HuH-7 (cell line): ENCODE results near the gene SCAMP2.
"Not testable (repeated sequence)": the region's sequence is repeated elsewhere in the genome, so short reads cannot be mapped to it uniquely, and the experiment has no call there.

Experiments
- DNase-seq: peaks from one replicate; pipeline ENCODE4 v3.0.0; 2011; ENCODE audit warnings: low spot score

SCAMP2 gene

GRCh38 chr15:74889883-74890664, 16.9 kb upstream of the SCAMP2 start, which contains the start of gene MPI:
TSS of gene MPI (plus strand) at chr15:74890042. CDS start at chr15:74890074, 32 bp downstream.
- DNase-seq, result peak; percentile 97

GRCh38 chr15:74889390-74889882, 16.3 kb upstream of the SCAMP2 start:
- DNase-seq, result peak; percentile 56

GRCh38 chr15:74888716-74889115, 15.6 kb upstream of the SCAMP2 start:
- DNase-seq, result no peak

GRCh38 chr15:74887537-74888193, 14.5 kb upstream of the SCAMP2 start:
- not testable (repeated sequence) for DNase-seq

GRCh38 chr15:74885461-74885860, 12.3 kb upstream of the SCAMP2 start:
- DNase-seq, result no peak

GRCh38 chr15:74884428-74885223, 11.5 kb upstream of the SCAMP2 start:
- DNase-seq, result no peak

- DNase-seq, result no peak
These were observed 9.4 kb upstream of the SCAMP2 start for GRCh38 chr15:74882528-74882927.

- no peak for DNase-seq
These were observed 5.1 kb upstream of the SCAMP2 start for GRCh38 chr15:74878273-74878672.

GRCh38 chr15:74873756-74874424, 725 bp upstream of the SCAMP2 start:
- peak; percentile 60 for DNase-seq

GRCh38 chr15:74872702-74873035, 496 bp downstream of the SCAMP2 start:
- DNase-seq, result no peak

- DNase-seq, result no peak
These were observed 2.5 kb downstream of the SCAMP2 start for GRCh38 chr15:74870436-74871215.

GRCh38 chr15:74869726-74870407, 3.3 kb downstream of the SCAMP2 start:
- no peak for DNase-seq

- no peak for DNase-seq
These were observed 3.8 kb downstream of the SCAMP2 start for GRCh38 chr15:74869372-74869725.

GRCh38 chr15:74868059-74868458, 5.1 kb downstream of the SCAMP2 start:
- DNase-seq, result no peak

- no peak for DNase-seq
These were observed 5.6 kb downstream of the SCAMP2 start for GRCh38 chr15:74867466-74868038.

GRCh38 chr15:74866090-74866489, 7.1 kb downstream of the SCAMP2 start:
- no peak for DNase-seq

- DNase-seq, result no peak
These were observed 7.8 kb downstream of the SCAMP2 start for GRCh38 chr15:74865316-74865715.

GRCh38 chr15:74864296-74864695, 8.9 kb downstream of the SCAMP2 start:
- no peak for DNase-seq

GRCh38 chr15:74863239-74864056, 9.7 kb downstream of the SCAMP2 start:
- DNase-seq, result no peak

GRCh38 chr15:74858369-74858740, 14.8 kb downstream of the SCAMP2 start:
- no peak for DNase-seq
